GM12892 (cell line): ENCODE measurements around the gene TAS1R1. TPM values are rescaled to one million over a fixed set of nuclear protein-coding genes. Genes with fewer than 3 reads are reported as not detected.

ENCODE experiments used
- DNase-seq: peaks from one replicate; pipeline ENCODE4 v3.0.0; 2011; ENCODE audit not compliant: insufficient read length
- FAIRE-seq: peaks from 2 replicates; lab custom pipeline; 2011; peaks lifted over from hg19 to GRCh38; lab: Jason Lieb, UNC
- POLR2A ChIP-seq: IDR thresholded peaks from 2 replicates; pipeline ENCODE4 v1.6.1; 2011; ENCODE audit warnings: low read depth, low read length, control low read depth
- POLR2AphosphoS5 ChIP-seq: IDR thresholded peaks from 2 replicates; pipeline ENCODE4 v1.6.1; 2011; ENCODE audit warnings: low read depth, low read length, control low read depth
- TAF1 ChIP-seq: IDR thresholded peaks from 2 replicates; pipeline ENCODE4 v1.6.1; 2011; ENCODE audit warnings: low read depth, mild to moderate bottlenecking, control low read depth, low read length, borderline replicate concordance
- polyA plus RNA-seq: library from polyadenylated mRNA; unstranded; fragments of >200 nt; gene quantifications from one replicate; pipeline ENCODE4 v1.2.1, GENCODE V29; 2012; ENCODE audit warnings: missing spikeins, inconsistent platforms; ENCODE audit not compliant: missing spikeins

The TAS1R1 gene
- 0.28 TPM for polyA plus RNA-seq

- FAIRE-seq (peak; percentile 78), DNase-seq (no peak)
- TF ChIP-seq TAF1 = no peak
- no peak for TF ChIP-seq POLR2A
- no peak for TF ChIP-seq POLR2AphosphoS5
Observed at GRCh38 chr1:6554907-6555778, at the start of gene TAS1R1. Gene TAS1R1, plus strand, starts transcription at chr1:6555307. Its CDS starts 67 bp downstream, at chr1:6555374.

DNA sequence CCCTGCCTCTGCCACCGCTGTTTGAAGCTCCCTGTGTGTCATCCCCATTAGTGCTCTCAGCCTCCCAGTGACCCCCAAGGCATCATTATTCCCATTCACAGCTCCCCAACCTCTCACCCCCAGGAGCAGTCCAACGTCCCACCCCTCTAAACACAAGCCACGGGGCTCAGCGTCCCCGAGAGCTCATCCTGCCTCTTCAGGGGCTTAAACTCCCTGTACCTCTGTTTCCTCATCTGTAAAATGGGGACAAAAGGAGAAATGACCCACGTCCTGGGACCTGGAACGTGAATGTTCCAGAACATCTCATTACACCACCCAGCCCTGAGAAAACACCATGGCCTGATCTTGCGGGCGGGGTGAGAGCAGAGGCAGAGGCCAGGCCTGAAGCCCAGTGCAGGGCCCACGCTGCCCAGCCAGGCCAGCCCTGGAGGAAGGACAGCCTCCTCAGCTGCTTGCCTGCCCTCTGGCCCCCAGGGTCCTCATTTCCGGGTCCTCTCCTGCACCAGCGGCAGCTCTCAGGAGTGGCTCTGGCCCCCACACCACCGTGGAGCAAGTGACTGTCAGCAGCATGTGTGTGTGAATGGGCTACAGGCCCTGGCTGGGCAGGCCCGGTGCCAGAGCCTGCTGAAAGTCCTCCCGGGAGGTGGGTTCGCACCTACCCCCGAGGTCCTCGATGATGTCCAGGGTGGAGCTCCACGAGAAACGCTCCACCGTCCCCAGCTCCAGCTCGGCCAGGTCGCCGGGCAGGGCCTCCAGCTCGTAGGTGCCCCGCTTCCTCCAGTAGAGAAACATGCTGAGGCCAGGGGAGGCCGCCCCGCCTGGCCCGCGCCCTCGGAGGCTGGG lies 49.5 kb upstream of the TAS1R1 start:
- no peak for TF ChIP-seq POLR2AphosphoS5
- TF ChIP-seq TAF1 = no peak
- TF ChIP-seq POLR2A = no peak
- DNase-seq (no peak), FAIRE-seq (no peak)

- no peak for FAIRE-seq
- no peak for TF ChIP-seq POLR2AphosphoS5
- DNase-seq = no peak
Observed at GRCh38 chr1:6506210-6507036, 48.7 kb upstream of the TAS1R1 start.

GRCh38 chr1:6507037-6507428 lies 48.1 kb upstream of the TAS1R1 start:
- no peak for FAIRE-seq
- no peak for TF ChIP-seq TAF1
- no peak for TF ChIP-seq POLR2AphosphoS5
- TF ChIP-seq POLR2A = no peak
- DNase-seq = no peak

GRCh38 chr1:6507461-6507911 lies 47.6 kb upstream of the TAS1R1 start:
- no peak for FAIRE-seq
- TF ChIP-seq POLR2A (no peak), POLR2AphosphoS5 (no peak)
- no peak for DNase-seq

DNA sequence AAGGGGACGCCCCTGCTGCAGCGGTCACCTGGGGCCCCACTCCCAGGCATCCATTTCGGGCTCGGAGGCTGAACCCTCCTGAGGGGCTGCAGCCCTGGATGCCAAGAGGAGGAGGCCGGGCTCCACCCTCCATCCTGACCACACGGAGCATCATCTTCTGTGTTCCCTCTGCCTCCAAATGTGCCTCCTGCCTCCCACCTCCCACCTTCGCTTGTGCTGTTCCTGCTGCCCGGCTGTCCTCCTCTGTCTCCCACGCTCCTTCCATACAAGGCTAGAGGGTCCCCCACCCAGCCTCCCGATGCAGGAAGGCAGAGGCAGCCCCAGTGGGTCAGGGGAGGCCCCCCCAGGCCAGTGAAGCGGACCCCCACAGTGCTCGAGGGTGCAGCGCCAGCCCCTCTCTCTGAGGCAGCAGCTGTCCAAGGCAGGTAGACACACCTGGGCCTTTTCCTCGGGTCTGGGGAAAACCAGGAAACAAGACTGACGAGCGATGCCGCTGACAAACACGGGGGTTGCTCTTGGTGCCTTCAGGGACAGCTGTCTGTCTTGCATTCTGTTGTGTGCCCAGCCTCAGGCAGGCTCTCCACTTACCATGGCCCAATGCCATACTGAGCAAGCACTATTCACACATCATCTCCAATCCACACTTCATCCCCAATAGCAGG lies 46.8 kb upstream of the TAS1R1 start:
- FAIRE-seq = no peak
- no peak for TF ChIP-seq TAF1
- no peak for TF ChIP-seq POLR2AphosphoS5
- no peak for TF ChIP-seq POLR2A
- no peak for DNase-seq

- TF ChIP-seq TAF1 (no peak), POLR2A (no peak), POLR2AphosphoS5 (no peak)
- no peak for DNase-seq
- no peak for FAIRE-seq
Observed at GRCh38 chr1:6508816-6509189, 46.3 kb upstream of the TAS1R1 start.

DNA sequence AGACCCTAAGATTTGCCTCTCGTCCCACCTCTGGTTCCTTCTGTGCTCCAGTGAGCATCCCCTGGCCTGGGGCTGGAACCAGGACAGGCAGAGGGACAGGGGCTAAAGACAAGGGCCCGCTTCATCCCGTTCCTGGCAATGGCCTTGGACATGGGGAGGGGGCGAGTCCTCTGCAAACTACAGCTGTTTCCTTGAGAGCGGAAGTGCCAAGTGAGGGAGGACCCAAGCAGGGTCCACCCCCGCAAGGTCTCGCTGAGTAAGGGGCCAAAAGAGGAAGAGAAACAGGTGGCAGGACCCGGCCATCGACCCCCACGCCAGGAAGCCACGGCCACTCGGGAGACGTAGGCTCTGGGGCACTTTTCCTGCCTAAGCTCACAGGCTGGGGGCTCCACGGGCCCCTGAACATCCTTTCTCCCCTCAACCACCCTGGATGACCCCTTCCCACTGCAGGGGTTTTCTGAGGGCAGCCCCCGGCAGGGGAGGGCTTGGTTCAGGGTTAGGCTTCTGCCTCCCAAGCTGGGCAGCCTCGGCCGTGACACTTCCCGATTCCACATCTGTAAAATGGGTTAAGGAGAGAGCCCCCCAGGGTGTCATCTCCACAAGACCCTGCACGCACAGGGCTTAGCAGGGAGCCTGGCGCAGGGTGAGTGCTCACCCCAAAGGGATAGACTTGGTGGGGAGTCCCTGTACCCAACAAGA lies 45.7 kb upstream of the TAS1R1 start:
- no peak for DNase-seq
- no peak for TF ChIP-seq TAF1
- no peak for TF ChIP-seq POLR2AphosphoS5
- no peak for TF ChIP-seq POLR2A
- no peak for FAIRE-seq

- no peak for DNase-seq
- TF ChIP-seq TAF1 = no peak
- no peak for TF ChIP-seq POLR2A
- TF ChIP-seq POLR2AphosphoS5 = no peak
- no peak for FAIRE-seq
Observed at GRCh38 chr1:6509919-6510291, 45.2 kb upstream of the TAS1R1 start.

- FAIRE-seq (no peak), DNase-seq (no peak)
- TF ChIP-seq POLR2AphosphoS5 (no peak), POLR2A (no peak), TAF1 (no peak)
Observed at GRCh38 chr1:6510493-6510892, 44.6 kb upstream of the TAS1R1 start.

DNA sequence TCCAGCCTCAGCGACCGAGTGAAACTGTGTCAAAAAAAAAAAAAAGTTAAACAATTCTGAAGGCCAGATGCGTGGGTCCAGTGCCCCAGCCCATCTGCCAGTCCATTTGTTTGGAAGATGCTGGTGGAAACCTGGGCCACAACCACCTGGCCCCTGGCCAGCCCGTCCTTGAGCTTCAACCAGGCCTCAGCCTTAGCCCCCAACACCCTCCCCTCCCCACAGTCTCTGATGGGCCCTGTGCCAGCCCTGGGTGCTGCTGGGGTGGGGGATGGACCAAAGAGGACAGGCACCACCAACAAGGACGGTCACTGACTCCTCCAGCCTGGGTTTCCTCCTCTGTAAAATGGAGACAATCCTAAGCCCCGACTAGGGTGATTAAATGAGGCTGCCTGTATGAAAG lies 44.1 kb upstream of the TAS1R1 start:
- FAIRE-seq (no peak), DNase-seq (no peak)
- TF ChIP-seq POLR2AphosphoS5 = no peak
- TF ChIP-seq TAF1 = no peak
